ENCODE measurements around the gene SQSTM1.
"Not testable (repeated sequence)": the region's sequence is repeated elsewhere in the genome, so short reads cannot be mapped to it uniquely, and the experiment has no call there.

SQSTM1 gene

GRCh38 chr5:179827680-179828079 is 7.0 kb downstream of the SQSTM1 start:
- peak; percentile 63 for DNase-seq (ENCODE audit: low spot score)

- no peak for DNase-seq (ENCODE audit: low spot score)
Measured at GRCh38 chr5:179828756-179829421, 8.2 kb downstream of the SQSTM1 start.

- no peak for DNase-seq (ENCODE audit: low spot score)
Measured at GRCh38 chr5:179829732-179830435, 9.2 kb downstream of the SQSTM1 start.

GRCh38 chr5:179830818-179831468 is 10.2 kb downstream of the SQSTM1 start:
- DNase-seq (ENCODE audit: low spot score) = no peak

- DNase-seq (ENCODE audit: low spot score) = no peak
Measured at GRCh38 chr5:179832039-179832745, 11.5 kb downstream of the SQSTM1 start.

- DNase-seq (ENCODE audit: low spot score) = no peak
Measured at GRCh38 chr5:179833056-179833708, 12.5 kb downstream of the SQSTM1 start.

- DNase-seq (ENCODE audit: low spot score) = no peak
Measured at GRCh38 chr5:179833709-179834070, 13.0 kb downstream of the SQSTM1 start.

GRCh38 chr5:179834120-179834519 is 13.4 kb downstream of the SQSTM1 start:
- DNase-seq (ENCODE audit: low spot score) = no peak

GRCh38 chr5:179834871-179835270 is 14.2 kb downstream of the SQSTM1 start:
- not testable (repeated sequence) for DNase-seq (ENCODE audit: low spot score)

- no peak for DNase-seq (ENCODE audit: low spot score)
Measured at GRCh38 chr5:179836225-179837019, 15.7 kb downstream of the SQSTM1 start.

- no peak for DNase-seq (ENCODE audit: low spot score)
Measured at GRCh38 chr5:179837076-179838011, 16.6 kb downstream of the SQSTM1 start.

GRCh38 chr5:179839328-179840256 is 18.9 kb downstream of the SQSTM1 start:
- DNase-seq (ENCODE audit: low spot score) = no peak

- no peak for DNase-seq (ENCODE audit: low spot score)
Measured at GRCh38 chr5:179840321-179840720, 19.6 kb downstream of the SQSTM1 start.

GRCh38 chr5:179840766-179841165 is 20.1 kb downstream of the SQSTM1 start:
- DNase-seq (ENCODE audit: low spot score) = no peak

GRCh38 chr5:179841621-179842020 is 20.9 kb downstream of the SQSTM1 start:
- no peak for DNase-seq (ENCODE audit: low spot score)

- DNase-seq (ENCODE audit: low spot score) = no peak
Measured at GRCh38 chr5:179852993-179853547, 32.4 kb downstream of the SQSTM1 start.

- DNase-seq (ENCODE audit: low spot score) = no peak
Measured at GRCh38 chr5:179854356-179854755, 33.7 kb downstream of the SQSTM1 start.

GRCh38 chr5:179858241-179858585 is 37.5 kb downstream of the SQSTM1 start:
- peak; percentile 64 for DNase-seq (ENCODE audit: low spot score)

Measured in AG08396 (cell line).